GM18508 (cell line): ENCODE results near the gene SENP5.
"Not testable (repeated sequence)": the region's sequence is repeated elsewhere in the genome, so short reads cannot be mapped to it uniquely, and the experiment has no call there.

ENCODE experiments used
- ATAC-seq: cut with Tn5 transposase; IDR thresholded peaks from one replicate; pipeline ENCODE4 v1.9.1; 2021; ENCODE audit warnings: moderate number of reproducible peaks; ENCODE audit not compliant: insufficient read depth, unreplicated experiment

SENP5 gene, protein sequence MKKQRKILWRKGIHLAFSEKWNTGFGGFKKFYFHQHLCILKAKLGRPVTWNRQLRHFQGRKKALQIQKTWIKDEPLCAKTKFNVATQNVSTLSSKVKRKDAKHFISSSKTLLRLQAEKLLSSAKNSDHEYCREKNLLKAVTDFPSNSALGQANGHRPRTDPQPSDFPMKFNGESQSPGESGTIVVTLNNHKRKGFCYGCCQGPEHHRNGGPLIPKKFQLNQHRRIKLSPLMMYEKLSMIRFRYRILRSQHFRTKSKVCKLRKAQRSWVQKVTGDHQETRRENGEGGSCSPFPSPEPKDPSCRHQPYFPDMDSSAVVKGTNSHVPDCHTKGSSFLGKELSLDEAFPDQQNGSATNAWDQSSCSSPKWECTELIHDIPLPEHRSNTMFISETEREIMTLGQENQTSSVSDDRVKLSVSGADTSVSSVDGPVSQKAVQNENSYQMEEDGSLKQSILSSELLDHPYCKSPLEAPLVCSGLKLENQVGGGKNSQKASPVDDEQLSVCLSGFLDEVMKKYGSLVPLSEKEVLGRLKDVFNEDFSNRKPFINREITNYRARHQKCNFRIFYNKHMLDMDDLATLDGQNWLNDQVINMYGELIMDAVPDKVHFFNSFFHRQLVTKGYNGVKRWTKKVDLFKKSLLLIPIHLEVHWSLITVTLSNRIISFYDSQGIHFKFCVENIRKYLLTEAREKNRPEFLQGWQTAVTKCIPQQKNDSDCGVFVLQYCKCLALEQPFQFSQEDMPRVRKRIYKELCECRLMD

DNA sequence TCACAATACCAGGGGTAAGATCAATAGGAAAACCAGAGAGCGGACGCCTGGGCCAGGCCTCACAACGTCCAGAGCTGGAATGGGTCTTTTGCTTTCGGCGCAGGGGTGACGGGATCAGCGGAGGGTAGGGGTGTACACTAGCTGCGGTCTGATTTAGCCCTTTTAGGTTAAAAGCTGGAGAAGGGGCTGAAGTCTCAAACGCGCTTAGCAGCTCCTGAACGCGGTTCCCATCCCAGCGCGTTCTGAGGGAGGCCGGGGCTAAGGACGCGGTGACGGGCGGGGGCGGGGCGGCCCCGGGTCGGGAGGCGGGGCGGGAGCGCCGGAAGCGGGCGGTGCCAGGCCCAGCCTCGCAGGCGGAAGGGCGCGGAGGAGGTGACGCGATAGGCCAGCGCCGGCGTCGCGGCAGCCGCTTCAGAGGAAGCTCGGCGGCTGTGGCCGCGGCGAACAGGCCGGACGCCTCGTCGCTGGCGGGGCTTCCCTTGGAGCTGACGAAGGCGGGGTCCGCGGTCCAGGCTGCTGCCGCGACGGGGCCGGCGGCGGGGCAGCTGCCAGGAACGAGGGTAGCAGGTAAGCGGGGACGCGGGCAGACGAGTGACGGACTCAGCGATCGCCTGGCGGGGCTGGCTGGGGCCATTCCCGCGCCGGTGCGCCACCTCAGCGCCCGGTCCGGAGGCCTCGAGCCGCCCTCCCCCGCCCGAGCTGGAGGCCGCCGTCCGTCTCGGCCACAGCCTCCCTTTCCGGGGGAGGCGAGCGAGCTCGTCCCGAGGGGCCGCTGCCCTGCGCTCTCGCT lies at the start of gene SENP5:
Gene SENP5, plus strand, starts transcription at position 414 of the 790 bp plus-strand sequence. CDS start 17,262 bp downstream, outside the sequence.
- ATAC-seq: no peak

DNA sequence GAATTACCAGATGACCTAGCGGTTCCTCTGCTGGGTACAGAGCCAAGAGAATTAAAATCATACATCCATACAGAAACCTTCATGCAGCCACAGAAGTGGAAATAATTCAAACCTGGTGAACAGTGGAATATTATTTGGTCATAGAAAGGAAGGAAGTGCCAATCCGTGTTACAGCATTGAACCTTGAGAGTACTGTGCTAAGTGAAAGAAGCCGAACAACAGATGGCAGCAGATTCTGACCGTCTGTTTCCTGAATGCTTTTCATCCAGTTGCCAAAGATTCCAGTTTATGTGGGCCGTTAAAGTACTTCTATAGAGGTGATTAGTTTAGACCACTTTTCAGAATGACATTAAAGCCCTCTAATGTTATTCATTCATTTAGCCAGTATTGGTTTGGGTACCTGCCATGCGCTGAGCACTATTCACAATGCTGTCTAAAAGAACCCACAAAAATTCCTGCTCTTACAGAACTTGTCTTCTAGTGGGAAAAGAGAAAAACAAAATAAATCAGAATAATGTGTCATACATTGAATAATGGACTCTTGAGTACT lies 45.8 kb upstream of the SENP5 start:
- ATAC-seq: no peak

DNA sequence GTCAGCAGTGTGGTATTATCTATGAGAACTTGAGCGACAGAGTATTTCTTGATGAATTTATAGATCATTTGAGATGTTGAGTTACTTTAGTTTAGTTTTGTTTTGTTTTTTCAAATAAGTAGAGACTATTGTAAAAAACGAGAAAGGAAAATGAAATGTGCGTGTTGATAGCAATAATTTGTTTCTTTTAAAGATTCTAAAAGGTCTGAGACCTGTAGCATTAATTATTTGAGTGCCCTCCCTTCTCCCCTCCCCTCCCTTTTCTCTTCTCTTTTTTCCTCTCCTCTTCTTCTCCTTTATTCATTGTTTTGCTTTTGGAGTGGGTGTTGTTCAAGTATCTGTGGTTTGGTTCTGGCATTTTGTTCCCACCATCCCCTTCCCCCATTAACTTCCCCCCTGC lies 38.1 kb upstream of the SENP5 start:
- ATAC-seq: not testable (repeated sequence)

DNA sequence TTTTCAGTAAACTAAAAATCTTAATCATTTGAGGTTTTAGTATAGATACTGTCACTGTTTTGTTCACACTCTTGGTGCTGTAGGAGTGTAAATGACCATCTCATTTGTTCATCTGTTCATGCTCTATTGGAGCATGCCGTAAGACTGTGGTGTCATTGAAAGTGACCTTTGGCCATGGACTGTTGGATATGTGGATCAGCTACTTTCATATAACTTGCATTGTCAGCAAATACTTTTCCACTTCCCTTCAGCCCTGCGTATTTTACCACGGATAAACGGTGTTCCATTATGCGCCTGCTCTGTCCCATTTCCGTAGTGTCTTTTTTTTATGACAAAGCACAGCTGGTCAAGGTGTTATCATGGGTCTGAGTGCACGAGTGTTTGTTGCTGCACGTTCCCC lies 32.6 kb upstream of the SENP5 start:
- ATAC-seq: no peak

DNA sequence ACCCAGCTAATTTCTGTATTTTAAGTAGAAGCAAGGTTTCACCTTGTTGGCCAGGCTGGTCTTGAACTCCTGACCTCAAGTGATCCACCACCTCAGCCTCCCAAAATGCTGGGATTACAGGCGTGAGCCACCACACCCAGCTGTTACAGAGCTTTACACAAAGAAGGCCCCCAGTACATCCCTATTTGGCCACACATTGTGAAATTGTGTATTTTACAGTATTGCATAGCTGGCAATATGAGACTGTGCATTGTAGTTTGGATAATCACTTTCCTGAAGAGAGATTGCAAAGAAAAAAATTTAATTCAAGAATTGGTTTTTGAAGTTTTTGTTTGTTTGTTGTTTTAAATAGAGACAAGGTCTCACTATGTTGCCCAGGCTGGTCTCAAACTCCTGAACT lies 31.1 kb upstream of the SENP5 start:
- not testable (repeated sequence) for ATAC-seq

DNA sequence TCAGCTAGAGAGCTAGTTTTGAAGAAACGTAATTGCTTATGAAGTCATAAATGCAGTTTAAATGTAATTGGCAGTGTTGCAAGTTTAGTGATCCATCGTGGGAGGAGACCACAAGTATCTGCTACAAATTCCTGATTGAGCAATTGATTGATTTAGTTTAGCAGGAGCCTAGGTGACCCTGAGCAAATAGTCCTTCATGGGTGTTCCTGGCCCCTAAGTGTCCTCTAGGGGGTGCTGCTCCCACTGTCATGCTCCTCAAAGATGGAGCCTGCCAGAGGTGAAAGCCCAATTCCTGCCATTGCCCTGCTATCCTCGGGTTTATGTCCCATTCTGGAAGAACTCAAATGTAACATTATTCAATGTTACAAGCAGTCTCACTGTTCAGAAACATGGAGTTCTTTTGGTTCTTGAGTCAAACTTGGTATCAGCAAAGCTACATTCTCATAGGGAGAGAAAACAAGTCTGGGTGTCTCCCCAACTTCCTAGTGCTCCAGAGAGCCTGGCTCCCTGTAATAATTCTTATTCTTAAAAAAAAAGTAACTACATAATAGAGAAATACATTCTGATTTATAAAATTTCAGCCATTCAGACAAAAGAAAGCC lies 29.8 kb upstream of the SENP5 start:
- no peak for ATAC-seq

DNA sequence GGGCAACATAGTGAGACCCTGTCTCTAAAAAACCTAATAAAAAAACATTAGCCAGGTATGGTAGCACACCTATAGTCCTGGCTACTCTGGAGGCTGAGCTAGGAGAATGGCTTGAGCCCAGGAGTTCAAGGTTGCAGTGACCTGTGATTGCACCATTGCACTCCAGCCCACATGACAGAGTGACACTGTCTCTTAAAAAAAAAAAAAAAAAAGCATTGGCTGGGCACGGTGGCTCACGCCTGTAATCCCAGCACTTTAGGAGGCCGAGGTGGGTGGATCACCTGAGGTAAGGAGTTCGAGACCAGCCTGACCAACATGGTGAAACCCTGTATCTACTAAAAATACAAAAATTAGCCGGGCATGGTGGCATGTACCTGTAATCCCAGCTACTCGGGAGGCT lies 28.4 kb upstream of the SENP5 start:
- ATAC-seq: not testable (repeated sequence)

DNA sequence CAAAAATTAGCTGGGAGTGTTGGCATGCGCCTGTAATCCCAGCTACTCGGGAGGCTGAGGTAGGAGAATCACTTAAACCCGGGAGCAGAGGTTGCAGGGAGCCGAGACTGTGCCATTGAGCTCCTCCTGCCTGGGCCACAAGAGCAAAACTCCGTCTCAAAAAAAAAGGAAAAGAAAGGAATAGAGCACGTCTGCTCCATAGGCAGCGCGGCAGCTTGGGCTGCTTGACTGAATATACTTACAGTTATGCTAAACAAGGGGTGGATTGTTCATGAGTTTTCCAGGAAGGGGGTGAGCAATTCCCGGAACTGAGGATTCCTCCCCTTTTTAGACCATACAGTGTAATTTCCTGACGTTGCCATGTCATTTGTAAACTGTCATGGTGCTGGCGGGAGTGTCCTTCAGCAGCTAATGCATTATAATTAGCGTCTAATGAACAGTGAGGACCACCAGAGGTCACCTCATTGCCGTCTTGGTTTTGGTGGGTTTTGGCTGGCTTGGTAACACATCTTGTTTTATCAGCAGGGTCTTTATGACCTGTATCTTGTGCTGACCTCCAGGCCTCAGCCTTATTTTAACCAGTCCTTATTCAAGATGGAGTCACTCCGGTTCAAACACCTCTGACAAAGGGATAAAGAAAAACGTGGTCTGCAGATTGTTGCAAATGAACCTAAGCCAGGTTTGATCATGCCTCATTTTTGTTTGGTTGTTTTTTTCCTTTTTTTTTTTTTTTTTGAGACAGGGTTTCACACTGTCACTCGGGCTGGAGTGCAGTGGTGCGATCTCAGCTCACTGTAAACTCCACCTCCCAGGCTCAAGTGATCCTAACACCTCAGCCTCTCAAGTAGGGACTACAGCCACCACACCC lies 24.9 kb upstream of the SENP5 start:
- ATAC-seq: no peak

DNA sequence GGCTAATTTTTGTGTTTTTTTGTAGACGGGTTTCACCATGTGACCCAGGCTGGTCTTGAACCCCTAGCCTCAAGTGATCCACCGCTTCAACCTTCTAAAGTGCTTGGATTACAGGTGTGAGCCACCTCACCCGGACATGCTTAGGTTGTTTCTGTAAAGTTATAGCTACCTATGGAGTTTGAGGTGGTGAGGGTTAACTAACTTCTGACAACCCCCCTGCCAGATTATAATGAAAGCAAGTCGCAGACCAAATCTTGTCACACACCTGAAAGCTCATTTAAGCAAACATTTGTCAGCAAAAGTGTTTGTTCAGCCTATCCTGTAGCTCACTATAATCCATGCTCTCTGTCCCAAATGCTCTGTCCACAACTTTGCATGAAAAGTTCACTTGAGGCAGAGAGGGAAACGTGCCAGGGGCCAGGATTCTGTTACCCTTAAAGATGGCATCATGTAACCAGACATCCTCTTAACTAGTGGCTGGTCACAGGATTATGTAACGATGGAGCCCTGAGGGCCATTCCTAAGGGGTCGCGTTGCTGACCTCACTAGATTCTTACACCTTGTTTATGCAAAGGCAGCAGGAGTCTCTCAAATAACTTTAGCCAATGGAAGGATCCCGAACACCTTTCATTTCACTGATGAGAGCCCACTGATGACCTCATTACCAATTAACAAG lies 24.1 kb upstream of the SENP5 start:
- ATAC-seq: no peak

DNA sequence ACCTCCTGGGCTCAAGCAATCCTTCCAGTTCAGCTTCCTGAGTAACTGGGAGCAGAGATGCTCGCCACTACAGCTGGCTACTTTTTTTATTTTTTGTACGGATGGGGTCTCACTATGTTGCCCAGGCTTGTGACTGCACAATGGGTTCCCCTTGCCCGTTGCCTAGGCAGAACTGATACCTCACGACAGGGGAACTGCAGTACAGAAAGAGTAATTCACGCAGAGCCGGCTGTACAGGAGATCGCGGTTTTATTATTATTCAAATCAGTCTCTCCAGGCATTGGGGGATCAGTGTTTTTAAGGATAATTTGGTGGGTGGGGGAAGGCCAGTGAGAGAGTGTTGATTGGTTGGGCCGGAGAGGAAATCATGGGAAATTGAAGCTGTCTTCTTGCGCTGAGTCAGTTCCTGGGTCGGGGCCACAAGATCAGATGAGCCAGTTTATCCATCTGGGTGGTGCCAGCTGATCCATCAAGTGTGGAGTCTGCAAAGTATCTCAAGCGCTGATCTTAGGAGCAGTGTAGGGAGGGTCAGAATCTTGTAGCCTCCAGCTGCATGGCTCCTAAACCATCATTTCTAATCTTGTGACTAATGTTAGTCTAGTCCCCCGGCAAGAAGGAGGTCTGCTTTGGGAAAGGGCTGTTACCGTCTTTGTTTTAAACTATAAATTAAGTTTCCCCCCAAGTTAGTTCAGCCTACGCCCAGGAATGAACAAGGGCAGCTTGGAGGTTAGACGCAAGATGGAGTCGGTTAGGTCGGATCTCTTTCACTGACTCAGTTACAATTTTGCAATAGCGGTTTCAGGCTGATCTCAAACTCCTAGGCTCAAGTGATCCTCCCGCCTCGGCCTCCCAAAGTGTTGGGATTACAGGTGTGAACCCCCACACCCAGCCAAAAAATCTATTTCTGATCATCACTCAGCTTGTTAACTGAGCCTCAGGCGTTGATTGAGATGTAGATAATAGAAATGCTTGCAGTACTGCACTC lies 23.2 kb upstream of the SENP5 start:
- ATAC-seq: not testable (repeated sequence)

DNA sequence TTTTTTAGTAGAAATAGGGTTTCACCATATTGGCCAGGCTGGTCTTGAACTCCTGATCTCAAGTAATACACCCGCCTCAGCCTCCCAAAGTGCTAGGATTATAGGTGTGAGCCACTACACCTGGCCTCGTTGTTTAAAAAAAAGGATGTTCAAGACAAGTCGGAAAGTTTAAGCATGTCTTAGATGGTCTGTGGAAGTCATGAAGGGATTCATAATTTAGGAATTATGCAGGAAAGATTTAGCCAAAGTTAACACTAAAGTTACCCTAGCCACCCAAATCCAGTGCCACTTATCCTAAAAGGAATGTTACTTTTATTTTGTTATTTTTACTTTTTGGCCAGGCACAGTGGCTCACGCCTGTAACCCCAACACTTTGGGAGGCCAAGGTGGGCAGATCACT lies 19.3 kb upstream of the SENP5 start:
- not testable (repeated sequence) for ATAC-seq

DNA sequence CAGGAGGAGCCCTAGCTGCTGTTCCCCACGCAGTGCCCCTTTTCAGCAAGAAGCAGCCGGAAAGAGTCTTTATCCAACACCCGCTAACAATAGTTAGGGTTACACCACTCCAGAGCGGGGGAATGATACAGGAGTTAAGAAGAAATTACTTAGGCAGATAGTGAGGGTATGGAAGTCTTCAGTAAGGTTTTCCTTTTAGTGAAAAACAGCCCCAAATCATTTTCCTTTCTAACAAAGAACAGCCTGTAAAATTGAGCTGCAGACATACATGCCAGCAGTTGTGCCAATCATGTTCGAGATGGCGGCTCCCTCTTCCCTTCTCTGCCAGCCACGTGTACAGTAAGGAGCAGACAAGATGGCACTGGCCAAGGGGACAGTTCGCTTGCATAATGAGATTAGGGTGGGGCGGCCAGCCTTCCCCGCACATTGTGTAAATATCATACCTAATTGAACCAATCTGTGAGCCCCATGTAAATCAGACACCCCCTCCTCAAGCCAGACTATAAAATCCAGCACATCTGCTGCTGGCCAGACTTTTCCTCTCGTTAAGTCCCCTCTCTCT lies 18.5 kb upstream of the SENP5 start:
- ATAC-seq: no peak

DNA sequence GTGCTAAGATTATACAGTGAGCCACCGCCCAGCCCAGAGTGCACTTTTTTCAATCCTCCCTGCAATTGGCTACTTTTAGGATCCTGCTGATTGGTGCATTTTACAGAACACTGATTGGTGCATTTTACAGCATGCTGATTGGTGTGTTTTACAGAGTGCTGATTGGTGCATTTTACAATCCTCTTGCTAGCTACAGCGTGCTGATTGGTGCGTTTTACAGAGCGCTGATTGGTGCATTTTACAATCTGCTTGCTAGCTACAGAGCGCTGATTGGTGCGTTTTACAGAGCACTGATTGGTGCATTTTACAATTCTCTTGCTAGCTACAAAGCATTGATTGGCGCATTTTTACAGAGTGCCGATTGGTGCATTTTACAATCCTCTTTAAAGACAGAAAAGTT lies 4.7 kb upstream of the SENP5 start:
- not testable (repeated sequence) for ATAC-seq

DNA sequence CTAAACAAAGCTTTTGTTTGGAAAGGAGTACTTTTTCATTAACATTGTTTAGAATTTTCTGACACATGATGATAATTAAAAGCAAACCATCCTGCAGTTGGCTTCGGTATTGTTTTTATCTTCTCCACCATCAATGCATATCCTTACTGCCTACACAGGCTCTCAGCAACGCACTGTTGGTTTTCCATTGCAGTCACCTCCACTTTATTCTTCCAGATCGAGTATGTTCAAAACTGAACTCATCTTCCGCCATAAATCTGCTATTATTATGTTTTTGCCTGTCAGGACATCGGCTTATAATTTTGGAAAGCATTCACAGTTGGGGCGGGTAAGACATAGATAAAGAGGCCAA lies 589 bp upstream of the SENP5 start:
- ATAC-seq: no peak

DNA sequence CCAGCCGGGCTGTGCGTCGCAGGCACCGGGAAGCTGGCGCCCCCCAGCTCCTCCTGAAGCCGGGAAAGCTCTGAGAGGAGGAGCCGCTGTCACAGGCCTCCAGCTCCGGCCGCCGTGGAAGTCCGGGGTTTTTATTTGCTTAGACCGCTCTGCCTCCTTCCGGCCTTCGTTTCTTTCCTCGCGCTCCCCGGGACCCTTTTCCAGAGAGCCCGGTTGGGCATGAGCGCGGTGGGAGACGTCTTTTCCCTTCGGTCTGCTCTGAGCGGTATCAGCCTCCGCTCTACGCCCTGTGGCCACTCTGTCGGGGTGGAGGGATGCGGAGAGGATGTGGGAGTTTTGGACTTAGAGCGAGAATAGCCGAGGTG lies 559 bp downstream of the SENP5 start:
- ATAC-seq: no peak

DNA sequence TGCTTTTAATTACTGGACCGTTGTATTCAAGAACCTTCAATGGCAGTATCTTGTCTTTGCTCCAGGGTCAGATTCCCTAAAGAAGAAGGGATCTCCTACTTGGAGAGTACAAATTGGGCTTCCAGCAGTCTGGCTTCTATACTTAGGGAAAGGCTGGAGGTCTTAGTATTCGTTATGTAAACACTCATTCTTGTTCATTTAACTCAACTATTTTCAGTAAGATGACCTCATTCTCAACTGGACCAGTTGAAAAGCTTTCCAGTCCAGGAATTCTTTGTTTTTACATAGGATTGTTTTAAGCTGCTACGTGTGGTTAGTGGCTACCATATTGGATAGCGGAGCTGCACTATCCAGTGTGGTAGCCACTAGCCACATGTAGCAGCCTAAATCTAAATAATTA lies 4.6 kb downstream of the SENP5 start:
- ATAC-seq: no peak

DNA sequence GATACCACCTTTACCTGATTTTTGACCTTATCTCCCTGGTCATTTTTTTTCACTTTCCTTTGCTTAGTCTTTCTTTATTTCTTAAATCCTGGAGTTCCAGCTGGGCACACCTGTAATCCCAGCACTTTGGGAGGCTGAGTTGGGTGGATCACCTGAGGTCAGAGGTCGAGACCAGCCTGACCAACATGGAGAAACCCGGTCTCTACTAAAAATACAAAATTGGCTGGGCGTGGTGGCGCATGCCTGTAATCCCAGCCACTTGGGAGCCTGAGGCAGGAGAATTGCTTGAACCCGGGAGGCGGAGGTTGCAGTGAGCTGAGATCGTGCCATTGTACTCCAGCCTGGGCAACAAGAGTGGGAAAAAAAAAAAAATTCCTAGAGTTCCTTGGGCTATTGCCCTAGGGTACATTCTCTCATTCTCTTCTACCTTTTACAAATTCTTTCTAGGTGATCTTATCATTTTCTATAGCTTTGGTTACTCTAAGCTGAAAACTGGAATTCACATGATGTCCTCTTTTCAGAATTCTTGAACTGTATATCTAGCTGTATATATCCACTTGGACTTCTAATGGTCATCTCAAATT lies 6.9 kb downstream of the SENP5 start:
- ATAC-seq: not testable (repeated sequence)
